Measurements from ENCODE around the gene GLIS1.
A peak's percentile ranks its signal among the peaks of the same experiment; 100 is the strongest.

Gene GLIS1

GRCh38 chr1:53582211-53583020 is 156.5 kb downstream of the GLIS1 start:
- no peak for FAIRE-seq
- DNase-seq (ENCODE audit: low spot score), result no peak

- FAIRE-seq (no peak), DNase-seq (ENCODE audit: low spot score) (no peak)
Measured at GRCh38 chr1:53581476-53581875, 157.5 kb downstream of the GLIS1 start.

- no peak for FAIRE-seq
- DNase-seq (ENCODE audit: low spot score), result no peak
Measured at GRCh38 chr1:53580739-53581475, 158.1 kb downstream of the GLIS1 start.

GRCh38 chr1:53580009-53580400 is 159.0 kb downstream of the GLIS1 start:
- FAIRE-seq (no peak), DNase-seq (ENCODE audit: low spot score) (no peak)

GRCh38 chr1:53579221-53580008 is 159.5 kb downstream of the GLIS1 start:
- DNase-seq (ENCODE audit: low spot score) (no peak), FAIRE-seq (no peak)

- no peak for FAIRE-seq
- peak; percentile 22 for DNase-seq (ENCODE audit: low spot score)
Measured at GRCh38 chr1:53578358-53578757, 160.6 kb downstream of the GLIS1 start.

GRCh38 chr1:53577761-53578100 is 161.2 kb downstream of the GLIS1 start:
- FAIRE-seq (no peak), DNase-seq (ENCODE audit: low spot score) (no peak)

- FAIRE-seq, result no peak
- no peak for DNase-seq (ENCODE audit: low spot score)
Measured at GRCh38 chr1:53576866-53577760, 161.9 kb downstream of the GLIS1 start.

GRCh38 chr1:53576381-53576801 is 162.6 kb downstream of the GLIS1 start:
- no peak for DNase-seq (ENCODE audit: low spot score)
- FAIRE-seq, result no peak

- no peak for DNase-seq (ENCODE audit: low spot score)
- FAIRE-seq, result no peak
Measured at GRCh38 chr1:53575955-53576320, 163.0 kb downstream of the GLIS1 start.

GRCh38 chr1:53575141-53575954 is 163.6 kb downstream of the GLIS1 start:
- no peak for FAIRE-seq
- no peak for DNase-seq (ENCODE audit: low spot score)

GRCh38 chr1:53574621-53575020 is 164.3 kb downstream of the GLIS1 start:
- no peak for DNase-seq (ENCODE audit: low spot score)
- no peak for FAIRE-seq

- FAIRE-seq (no peak), DNase-seq (ENCODE audit: low spot score) (no peak)
Measured at GRCh38 chr1:53573931-53574330, 165.0 kb downstream of the GLIS1 start.

- FAIRE-seq (no peak), DNase-seq (ENCODE audit: low spot score) (no peak)
Measured at GRCh38 chr1:53573522-53573921, 165.4 kb downstream of the GLIS1 start.

GRCh38 chr1:53572815-53573173 is 166.2 kb downstream of the GLIS1 start:
- DNase-seq (ENCODE audit: low spot score), result no peak
- no peak for FAIRE-seq

- FAIRE-seq (peak; percentile 52), DNase-seq (ENCODE audit: low spot score) (peak; percentile 80)
Measured at GRCh38 chr1:53572065-53572814, 166.7 kb downstream of the GLIS1 start.

GRCh38 chr1:53568540-53568939 is 170.4 kb downstream of the GLIS1 start:
- FAIRE-seq, result no peak
- no peak for DNase-seq (ENCODE audit: low spot score)

- no peak for FAIRE-seq
- no peak for DNase-seq (ENCODE audit: low spot score)
Measured at GRCh38 chr1:53567851-53568250, 171.1 kb downstream of the GLIS1 start.

GRCh38 chr1:53567450-53567849 is 171.5 kb downstream of the GLIS1 start:
- DNase-seq (ENCODE audit: low spot score) (no peak), FAIRE-seq (no peak)

GRCh38 chr1:53563611-53564010 is 175.4 kb downstream of the GLIS1 start:
- FAIRE-seq (no peak), DNase-seq (ENCODE audit: low spot score) (no peak)
